GM12874 (cell line): ENCODE data around the gene GBF1.

Experiments used
- TF ChIP-seq, protein P1 (sequence below): IDR thresholded peaks from 2 replicates; pipeline ENCODE4 v1.5.1; 2011; ENCODE audit warnings: low read depth, mild to moderate bottlenecking, control low read depth, low read length, moderate library complexity; ENCODE audit not compliant: insufficient read depth

GBF1 gene, protein sequence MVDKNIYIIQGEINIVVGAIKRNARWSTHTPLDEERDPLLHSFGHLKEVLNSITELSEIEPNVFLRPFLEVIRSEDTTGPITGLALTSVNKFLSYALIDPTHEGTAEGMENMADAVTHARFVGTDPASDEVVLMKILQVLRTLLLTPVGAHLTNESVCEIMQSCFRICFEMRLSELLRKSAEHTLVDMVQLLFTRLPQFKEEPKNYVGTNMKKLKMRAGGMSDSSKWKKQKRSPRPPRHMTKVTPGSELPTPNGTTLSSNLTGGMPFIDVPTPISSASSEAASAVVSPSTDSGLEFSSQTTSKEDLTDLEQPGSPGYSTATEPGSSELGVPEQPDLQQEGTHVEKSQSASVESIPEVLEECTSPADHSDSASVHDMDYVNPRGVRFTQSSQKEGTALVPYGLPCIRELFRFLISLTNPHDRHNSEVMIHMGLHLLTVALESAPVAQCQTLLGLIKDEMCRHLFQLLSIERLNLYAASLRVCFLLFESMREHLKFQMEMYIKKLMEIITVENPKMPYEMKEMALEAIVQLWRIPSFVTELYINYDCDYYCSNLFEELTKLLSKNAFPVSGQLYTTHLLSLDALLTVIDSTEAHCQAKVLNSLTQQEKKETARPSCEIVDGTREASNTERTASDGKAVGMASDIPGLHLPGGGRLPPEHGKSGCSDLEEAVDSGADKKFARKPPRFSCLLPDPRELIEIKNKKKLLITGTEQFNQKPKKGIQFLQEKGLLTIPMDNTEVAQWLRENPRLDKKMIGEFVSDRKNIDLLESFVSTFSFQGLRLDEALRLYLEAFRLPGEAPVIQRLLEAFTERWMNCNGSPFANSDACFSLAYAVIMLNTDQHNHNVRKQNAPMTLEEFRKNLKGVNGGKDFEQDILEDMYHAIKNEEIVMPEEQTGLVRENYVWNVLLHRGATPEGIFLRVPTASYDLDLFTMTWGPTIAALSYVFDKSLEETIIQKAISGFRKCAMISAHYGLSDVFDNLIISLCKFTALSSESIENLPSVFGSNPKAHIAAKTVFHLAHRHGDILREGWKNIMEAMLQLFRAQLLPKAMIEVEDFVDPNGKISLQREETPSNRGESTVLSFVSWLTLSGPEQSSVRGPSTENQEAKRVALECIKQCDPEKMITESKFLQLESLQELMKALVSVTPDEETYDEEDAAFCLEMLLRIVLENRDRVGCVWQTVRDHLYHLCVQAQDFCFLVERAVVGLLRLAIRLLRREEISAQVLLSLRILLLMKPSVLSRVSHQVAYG (N-terminal part only)

DNA sequence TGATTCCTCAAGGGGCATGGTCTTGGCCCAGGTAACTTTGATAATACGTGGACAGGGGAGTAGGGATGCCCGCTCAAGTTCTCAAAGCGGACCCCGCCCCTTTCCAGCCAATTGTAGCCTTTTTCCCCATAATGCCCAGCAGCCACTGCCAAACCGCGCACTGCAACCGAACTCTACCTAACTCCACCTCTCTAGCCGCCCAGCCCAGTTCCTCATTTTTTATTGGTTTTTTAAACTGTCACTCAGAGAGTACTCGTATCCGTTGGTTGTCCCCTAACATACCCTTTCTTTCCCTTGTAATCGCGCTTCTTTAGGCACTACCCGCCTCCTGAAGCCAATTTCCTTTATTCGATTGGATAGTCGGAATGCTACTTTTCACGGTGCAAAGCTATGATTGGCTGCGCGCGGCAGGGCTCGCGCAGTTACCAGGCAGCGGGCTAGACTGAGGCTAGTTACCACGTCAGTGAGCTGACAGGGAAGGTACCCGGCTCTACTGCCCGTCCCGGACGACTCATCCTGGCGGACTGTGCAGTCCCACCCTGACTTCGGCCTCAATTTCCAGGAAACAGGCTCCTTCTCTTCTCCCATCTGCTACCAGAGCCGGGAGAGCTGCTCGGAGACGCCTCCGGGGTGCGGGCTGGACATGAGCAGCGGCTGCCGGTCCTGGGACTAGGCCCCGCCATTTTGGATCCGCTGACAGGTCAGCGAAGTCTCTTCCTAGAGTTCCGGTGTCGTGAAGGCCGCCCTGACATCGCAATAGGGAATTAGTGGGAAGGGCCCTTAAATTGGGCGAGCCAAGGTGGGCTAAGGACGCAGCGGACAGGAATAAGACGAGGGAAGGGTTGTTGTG is at the start of gene GBF1:
Gene GBF1 (plus strand): TSS at position 451 of the 850 bp plus-strand sequence. CDS start 13,407 bp downstream, outside the sequence.
- TF ChIP-seq, protein P1, sequence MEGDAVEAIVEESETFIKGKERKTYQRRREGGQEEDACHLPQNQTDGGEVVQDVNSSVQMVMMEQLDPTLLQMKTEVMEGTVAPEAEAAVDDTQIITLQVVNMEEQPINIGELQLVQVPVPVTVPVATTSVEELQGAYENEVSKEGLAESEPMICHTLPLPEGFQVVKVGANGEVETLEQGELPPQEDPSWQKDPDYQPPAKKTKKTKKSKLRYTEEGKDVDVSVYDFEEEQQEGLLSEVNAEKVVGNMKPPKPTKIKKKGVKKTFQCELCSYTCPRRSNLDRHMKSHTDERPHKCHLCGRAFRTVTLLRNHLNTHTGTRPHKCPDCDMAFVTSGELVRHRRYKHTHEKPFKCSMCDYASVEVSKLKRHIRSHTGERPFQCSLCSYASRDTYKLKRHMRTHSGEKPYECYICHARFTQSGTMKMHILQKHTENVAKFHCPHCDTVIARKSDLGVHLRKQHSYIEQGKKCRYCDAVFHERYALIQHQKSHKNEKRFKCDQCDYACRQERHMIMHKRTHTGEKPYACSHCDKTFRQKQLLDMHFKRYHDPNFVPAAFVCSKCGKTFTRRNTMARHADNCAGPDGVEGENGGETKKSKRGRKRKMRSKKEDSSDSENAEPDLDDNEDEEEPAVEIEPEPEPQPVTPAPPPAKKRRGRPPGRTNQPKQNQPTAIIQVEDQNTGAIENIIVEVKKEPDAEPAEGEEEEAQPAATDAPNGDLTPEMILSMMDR: no peak

DNA sequence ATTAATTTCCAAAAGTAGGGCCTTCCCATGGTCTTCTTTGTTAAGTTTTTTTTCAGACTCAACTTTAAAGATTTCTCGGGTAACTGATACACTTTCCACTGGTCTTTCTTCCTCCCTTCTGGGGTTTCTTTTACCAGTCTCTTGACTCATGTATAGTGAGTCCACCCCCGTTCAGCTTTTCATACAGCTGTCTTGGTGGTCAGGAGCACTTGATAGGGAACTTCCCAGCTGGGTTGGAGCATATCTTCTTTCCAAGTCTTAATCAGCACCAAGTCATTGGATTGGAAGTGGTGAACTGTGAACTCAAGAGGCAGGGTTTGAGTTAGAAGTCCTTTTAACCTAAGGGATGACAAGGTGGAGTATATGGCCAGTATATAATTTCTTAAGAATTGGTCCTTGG is 48.4 kb upstream of the GBF1 start:
- TF ChIP-seq, protein P1: no peak

DNA sequence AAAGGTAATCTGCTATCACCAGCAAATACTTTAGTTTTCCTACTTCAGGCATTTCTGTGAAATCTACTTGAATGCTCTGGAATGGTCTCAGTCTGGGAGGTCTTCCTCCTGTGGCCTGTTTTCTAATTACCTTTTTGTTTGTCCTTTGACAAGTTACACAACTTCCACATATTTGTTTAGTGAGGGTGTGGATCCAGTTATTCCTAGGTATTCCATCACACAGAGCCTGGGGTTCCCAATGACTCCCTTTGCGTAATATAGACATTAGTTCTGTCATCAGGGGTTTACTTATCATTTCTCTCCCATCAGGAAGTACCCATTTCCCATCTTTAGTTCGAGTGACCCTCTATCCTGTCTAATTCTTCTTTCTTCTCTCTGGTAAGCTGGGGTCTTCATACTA is 47.3 kb upstream of the GBF1 start:
- TF ChIP-seq, protein P1: no peak

DNA sequence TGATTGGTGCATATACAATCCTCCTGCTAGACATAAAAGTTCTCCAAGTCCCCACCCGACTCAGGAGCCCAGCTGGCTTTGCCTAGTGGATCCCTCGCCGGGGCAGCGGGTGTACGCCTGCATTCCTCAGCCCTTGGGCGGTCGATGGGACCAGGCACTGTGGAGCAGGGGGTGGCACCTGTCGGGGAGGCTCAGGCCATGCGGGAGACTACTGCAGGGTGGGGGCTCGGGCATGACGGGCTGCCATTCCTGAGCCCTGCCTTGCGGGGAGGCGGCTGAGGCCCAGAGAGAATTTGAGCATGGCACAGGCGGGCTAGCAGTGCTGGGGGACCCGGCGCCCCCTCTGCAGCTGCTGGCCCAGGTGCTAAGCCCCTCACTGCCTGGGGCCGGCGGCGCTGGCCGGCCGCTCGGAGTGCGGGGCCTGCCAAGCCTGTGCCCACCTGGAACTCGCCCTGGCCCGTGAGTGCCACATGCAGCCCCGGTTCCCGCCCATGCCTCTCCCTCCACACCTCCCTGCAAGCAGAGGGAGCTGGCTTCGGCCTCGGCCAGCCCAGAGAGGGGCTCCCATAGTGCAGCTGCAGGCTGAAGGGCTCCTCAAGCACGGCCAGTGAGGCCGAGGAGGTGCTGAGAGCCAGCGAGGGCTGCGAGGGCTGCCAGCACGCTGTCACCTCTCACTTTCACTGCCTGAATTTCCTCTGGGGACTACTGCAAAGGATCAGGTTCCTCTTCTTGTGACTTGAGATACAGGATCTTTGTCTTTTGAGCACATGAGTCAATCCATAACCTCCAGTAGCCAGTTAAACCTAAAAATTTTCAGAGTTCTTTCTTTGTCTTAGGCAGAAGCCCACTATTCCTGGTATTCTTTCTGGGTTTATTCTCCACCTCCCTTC is 44.3 kb upstream of the GBF1 start:
- TF ChIP-seq, protein P1: no peak

DNA sequence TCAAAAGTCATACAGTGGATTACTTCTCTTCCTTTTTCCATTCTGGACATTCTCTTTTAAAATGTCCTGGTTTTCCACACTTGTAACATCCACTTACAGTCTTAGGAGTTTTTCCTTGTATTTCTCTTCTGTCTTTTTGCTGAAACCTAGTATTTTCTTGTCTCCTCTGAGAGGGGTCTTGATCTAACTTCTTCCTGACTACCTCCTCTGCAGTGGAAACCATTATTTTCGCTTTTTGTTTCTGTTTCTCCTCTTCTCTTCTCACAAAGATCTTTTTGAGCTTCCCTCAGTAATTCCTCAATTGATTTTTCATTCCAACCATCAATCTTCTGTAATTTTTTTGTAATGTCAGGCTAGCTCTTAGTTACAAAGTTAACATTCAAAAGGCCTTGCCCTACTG is 42.9 kb upstream of the GBF1 start:
- TF ChIP-seq, protein P1: no peak
